AG04449 (cell line): ENCODE data around the gene NUDT12.
A peak's percentile ranks its signal among the peaks of the same experiment; 100 is the strongest.

Experiments
- CTCF ChIA-PET: fragments of 350-600 bp; formaldehyde crosslinking; extraction: SDS; loops from one replicate; lab custom pipeline; 2021; ENCODE audit warnings: antibody characterized with exemption; lab: Yijun Ruan, JAX
- POLR2A ChIA-PET: fragments of 400-600, 350-600 bp; formaldehyde crosslinking; extraction: SDS; loops from one replicate; lab custom pipeline; 2020; ENCODE audit warnings: antibody characterized with exemption, inconsistent platforms; lab: Yijun Ruan, JAX
- DNase-seq: peaks from one replicate; pipeline ENCODE4 v3.0.0-alpha.2; 2010; ENCODE audit warnings: low read depth, low spot score
- H3K4me3 ChIP-seq: 2 replicates; pipeline ENCODE4 v1.5.1; 2011; ENCODE audit warnings: low read depth, mild to moderate bottlenecking, control low read depth, low read length
- CTCF ChIP-seq: IDR thresholded peaks from one replicate; pipeline ENCODE4 v1.5.1; 2011; ENCODE audit warnings: mild to moderate bottlenecking, moderate library complexity, low read length, control low read depth, inconsistent platforms; ENCODE audit not compliant: insufficient read depth; ENCODE audit errors: missing control alignments

NUDT12 gene

GRCh38 chr5:103562453-103563157 lies at the start of gene NUDT12:
NUDT12 (minus strand) TSS chr5:103562789; CDS start chr5:103560248, 2,541 bp downstream.
- no peak for DNase-seq
- POLR2A ChIA-PET = no interaction called here
- peak within 1 kb of the TSS; percentile 77 for H3K4me3 ChIP-seq
- CTCF ChIA-PET = interaction anchor here (1.0 kb wide), 1 partner anchor 25 kb away, joined by 5 read pairs; no protein-coding TSS in a partner anchor
- TF ChIP-seq CTCF = no peak

- POLR2A ChIA-PET = no interaction called here
- H3K4me3 ChIP-seq = no peak overlapping the region
- DNase-seq = no peak
- CTCF ChIA-PET = no interaction called here
- no peak for TF ChIP-seq CTCF
Measured at GRCh38 chr5:103607346-103607745, 44.8 kb upstream of the NUDT12 start.

- no peak for DNase-seq
- CTCF ChIA-PET = no interaction called here
- POLR2A ChIA-PET = no interaction called here
Measured at GRCh38 chr5:103605277-103605676, 42.7 kb upstream of the NUDT12 start.

GRCh38 chr5:103602438-103602837 lies 39.8 kb upstream of the NUDT12 start:
- H3K4me3 ChIP-seq = no peak overlapping the region
- DNase-seq = no peak
- CTCF ChIA-PET = no interaction called here
- TF ChIP-seq CTCF = no peak
- POLR2A ChIA-PET = no interaction called here

More at GRCh38 chr5:103605277-103605676, 42.7 kb upstream of the NUDT12 start:
- H3K4me3 ChIP-seq = no peak overlapping the region
- no peak for TF ChIP-seq CTCF

GRCh38 chr5:103601314-103601713 lies 38.7 kb upstream of the NUDT12 start:
- no peak for TF ChIP-seq CTCF
- ChIA-PET CTCF (no interaction called here), POLR2A (no interaction called here)
- H3K4me3 ChIP-seq = no peak overlapping the region
- no peak for DNase-seq

- DNase-seq = no peak
- H3K4me3 ChIP-seq = no peak overlapping the region
- CTCF ChIA-PET = interaction anchor here (1.0 kb wide), 1 partner anchor 579 kb away, joined by 3 read pairs; no protein-coding TSS in a partner anchor
- POLR2A ChIA-PET = no interaction called here
- TF ChIP-seq CTCF = no peak
Measured at GRCh38 chr5:103600086-103600485, 37.5 kb upstream of the NUDT12 start.
